ENCODE data around the gene AOPEP.

DNA sequence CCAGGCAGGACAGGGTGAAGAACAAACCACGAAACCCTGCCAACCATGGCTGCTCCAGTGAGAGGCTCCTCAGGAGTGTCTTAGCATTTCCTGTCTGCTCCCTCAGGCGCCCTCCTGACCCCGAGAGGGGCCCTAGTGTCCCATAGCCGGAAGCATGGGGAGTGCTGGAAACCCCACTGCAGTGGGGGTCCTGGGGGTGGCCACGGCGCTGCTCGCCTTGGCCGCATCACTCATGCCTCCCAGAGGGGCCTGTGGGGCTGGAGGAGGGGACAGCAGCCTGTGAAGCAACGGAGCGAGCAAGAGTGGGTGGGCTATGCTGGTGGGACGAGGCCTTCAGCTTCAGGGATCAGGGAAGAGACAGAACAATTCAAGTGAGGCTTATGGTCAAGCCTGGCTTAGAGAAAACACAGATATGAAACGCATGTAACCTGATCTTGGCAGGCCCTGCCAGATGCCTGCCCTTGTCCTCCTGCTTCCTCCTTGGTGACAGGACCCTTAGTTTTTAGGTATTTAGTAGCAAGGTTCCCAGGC is 372.0 kb downstream of the AOPEP start:
- TF ChIP-seq, protein P1, sequence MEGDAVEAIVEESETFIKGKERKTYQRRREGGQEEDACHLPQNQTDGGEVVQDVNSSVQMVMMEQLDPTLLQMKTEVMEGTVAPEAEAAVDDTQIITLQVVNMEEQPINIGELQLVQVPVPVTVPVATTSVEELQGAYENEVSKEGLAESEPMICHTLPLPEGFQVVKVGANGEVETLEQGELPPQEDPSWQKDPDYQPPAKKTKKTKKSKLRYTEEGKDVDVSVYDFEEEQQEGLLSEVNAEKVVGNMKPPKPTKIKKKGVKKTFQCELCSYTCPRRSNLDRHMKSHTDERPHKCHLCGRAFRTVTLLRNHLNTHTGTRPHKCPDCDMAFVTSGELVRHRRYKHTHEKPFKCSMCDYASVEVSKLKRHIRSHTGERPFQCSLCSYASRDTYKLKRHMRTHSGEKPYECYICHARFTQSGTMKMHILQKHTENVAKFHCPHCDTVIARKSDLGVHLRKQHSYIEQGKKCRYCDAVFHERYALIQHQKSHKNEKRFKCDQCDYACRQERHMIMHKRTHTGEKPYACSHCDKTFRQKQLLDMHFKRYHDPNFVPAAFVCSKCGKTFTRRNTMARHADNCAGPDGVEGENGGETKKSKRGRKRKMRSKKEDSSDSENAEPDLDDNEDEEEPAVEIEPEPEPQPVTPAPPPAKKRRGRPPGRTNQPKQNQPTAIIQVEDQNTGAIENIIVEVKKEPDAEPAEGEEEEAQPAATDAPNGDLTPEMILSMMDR (conservative IDR thresholded peaks at IDR 0.05): no peak
- no peak for TF ChIP-seq ZFX (IDR thresholded peaks at IDR 0.05)
